ENCODE data around the gene TUBA4A.

DNA sequence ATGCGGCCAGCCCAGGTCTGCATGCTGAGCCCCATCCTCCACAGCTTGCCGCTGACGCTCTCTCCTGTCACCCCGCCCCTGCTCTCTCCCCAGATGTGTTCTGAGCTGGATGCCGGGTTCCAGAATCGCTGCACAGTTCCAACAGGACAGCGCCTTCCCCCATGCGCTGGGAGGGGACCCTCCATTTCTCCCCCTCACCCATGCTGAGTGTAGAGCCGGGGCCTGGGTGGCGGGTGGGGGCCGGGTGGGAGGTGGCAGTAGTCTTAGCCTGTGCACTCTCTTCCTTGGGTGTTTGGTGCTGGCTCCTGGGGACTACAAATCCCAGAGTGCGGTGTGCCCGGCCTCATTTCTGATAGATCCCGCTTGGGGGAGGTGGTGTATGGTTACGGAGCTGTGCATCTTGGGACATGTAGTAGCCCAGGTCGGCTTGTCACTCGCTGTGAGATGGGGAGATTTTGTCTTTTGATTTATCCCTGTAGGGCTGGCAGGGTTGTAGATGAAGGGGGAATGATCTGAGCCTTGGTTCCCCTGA, 32.2 kb upstream of the TUBA4A start:
- TF ChIP-seq, protein P1, sequence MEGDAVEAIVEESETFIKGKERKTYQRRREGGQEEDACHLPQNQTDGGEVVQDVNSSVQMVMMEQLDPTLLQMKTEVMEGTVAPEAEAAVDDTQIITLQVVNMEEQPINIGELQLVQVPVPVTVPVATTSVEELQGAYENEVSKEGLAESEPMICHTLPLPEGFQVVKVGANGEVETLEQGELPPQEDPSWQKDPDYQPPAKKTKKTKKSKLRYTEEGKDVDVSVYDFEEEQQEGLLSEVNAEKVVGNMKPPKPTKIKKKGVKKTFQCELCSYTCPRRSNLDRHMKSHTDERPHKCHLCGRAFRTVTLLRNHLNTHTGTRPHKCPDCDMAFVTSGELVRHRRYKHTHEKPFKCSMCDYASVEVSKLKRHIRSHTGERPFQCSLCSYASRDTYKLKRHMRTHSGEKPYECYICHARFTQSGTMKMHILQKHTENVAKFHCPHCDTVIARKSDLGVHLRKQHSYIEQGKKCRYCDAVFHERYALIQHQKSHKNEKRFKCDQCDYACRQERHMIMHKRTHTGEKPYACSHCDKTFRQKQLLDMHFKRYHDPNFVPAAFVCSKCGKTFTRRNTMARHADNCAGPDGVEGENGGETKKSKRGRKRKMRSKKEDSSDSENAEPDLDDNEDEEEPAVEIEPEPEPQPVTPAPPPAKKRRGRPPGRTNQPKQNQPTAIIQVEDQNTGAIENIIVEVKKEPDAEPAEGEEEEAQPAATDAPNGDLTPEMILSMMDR (IDR thresholded peaks at IDR 0.05) = no peak
- TF ChIP-seq POLR2A (IDR thresholded peaks at IDR 0.05) = no peak
